K562 (cell line): ENCODE measurements around the gene COQ8A. TPM values are rescaled to one million over a fixed set of nuclear protein-coding genes. Genes with fewer than 3 reads are reported as not detected.

Experiments
- CCAR2 ChIP-seq: fragments of 200-400 bp; formaldehyde crosslinking; IDR thresholded peaks from 2 replicates; pipeline ENCODE4 v1.6.1; 2017; ENCODE audit warnings: mild to moderate bottlenecking, low read depth, low read length
- CEBPB ChIP-seq: fragments of 450-650 bp; IDR thresholded peaks from 2 replicates; pipeline ENCODE4 v1.6.1; 2016; ENCODE audit warnings: missing genetic modification characterization, missing compliant biosample characterization
- DMBX1 ChIP-seq: fragments of 250-450 bp; sonication (Bioruptor Pico); IDR thresholded peaks from 2 replicates; pipeline ENCODE4 v1.8.0; 2022; ENCODE audit warnings: inconsistent platforms, mild to moderate bottlenecking, moderate library complexity, borderline replicate concordance
- EP400 ChIP-seq: fragments of 450-650 bp; IDR thresholded peaks from 2 replicates; pipeline ENCODE4 v1.6.1; 2017; ENCODE audit warnings: antibody characterized with exemption, mild to moderate bottlenecking, moderate library complexity
- PHF20 ChIP-seq: fragments of 450-650 bp; IDR thresholded peaks from 2 replicates; pipeline ENCODE4 v1.6.1; 2018; ENCODE audit not compliant: partially characterized antibody
- PHF21A ChIP-seq: fragments of 450-650 bp; IDR thresholded peaks from 2 replicates; pipeline ENCODE4 v1.6.1; 2017; ENCODE audit warnings: low read depth, borderline replicate concordance
- POLR2A ChIP-seq: fragments of 450-650 bp; conservative IDR thresholded peaks from 2 replicates; pipeline ENCODE4 v1.6.1; 2016
- RFX7 ChIP-seq: fragments of 250-450 bp; sonication (Bioruptor Pico); IDR thresholded peaks from 2 replicates; pipeline ENCODE4 v1.5.1; 2021; ENCODE audit warnings: mild to moderate bottlenecking
- SIN3A ChIP-seq, 2 experiments: fragments of 150-350 bp in 1 of 2; IDR thresholded peaks; 2 replicates each; pipeline ENCODE4 v1.6.1; 2011 to 2016; ENCODE audit warnings: borderline replicate concordance in 2 of 2, low read depth in 2 of 2, low read length in 2 of 2, mild to moderate bottlenecking in 2 of 2, moderate library complexity in 2 of 2; ENCODE audit not compliant: control insufficient read depth in 1 of 2
- SMARCB1 ChIP-seq: IDR thresholded peaks from 2 replicates; pipeline ENCODE4 v1.6.1; 2011; ENCODE audit warnings: improper control_type of control experiment, low read depth; ENCODE audit not compliant: insufficient read length
- ZC3H8 ChIP-seq: fragments of 450-650 bp; IDR thresholded peaks from 2 replicates; pipeline ENCODE4 v1.6.1; 2017
- ZFPM2 ChIP-seq: fragments of 250-450 bp; sonication (Bioruptor Pico); IDR thresholded peaks from 2 replicates; pipeline ENCODE4 v1.5.1; 2022; ENCODE audit warnings: mild to moderate bottlenecking
- ZNF354B ChIP-seq: fragments of 250-450 bp; sonication (Bioruptor Pico); IDR thresholded peaks from 2 replicates; pipeline ENCODE4 v1.4.0; 2020
- ZNF586 ChIP-seq: fragments of 450-650 bp; formaldehyde crosslinking; conservative IDR thresholded peaks from 2 replicates; pipeline ENCODE4 v1.4.0; 2020; ENCODE audit warnings: mild to moderate bottlenecking, moderate library complexity
- ZNF589 ChIP-seq: fragments of 200-800 bp; sonication (Bioruptor generic); IDR thresholded peaks from 2 replicates; pipeline ENCODE4 v1.6.1; 2016; ENCODE audit warnings: low read depth, missing genetic modification characterization, missing compliant biosample characterization
- ZNF707 ChIP-seq: fragments of 250-450 bp; sonication (Bioruptor Pico); conservative IDR thresholded peaks from 2 replicates; pipeline ENCODE4 v1.8.0; 2022; ENCODE audit warnings: inconsistent platforms, mild to moderate bottlenecking, moderate library complexity
- ZNF75A ChIP-seq: fragments of 450-650 bp; formaldehyde crosslinking; IDR thresholded peaks from 2 replicates; pipeline ENCODE4 v1.4.0; 2020; ENCODE audit warnings: mild to moderate bottlenecking
- ZNF764 ChIP-seq: fragments of 250-450 bp; sonication (Bioruptor Pico); IDR thresholded peaks from 2 replicates; pipeline ENCODE4 v1.4.0; 2020; ENCODE audit warnings: low read depth, mild to moderate bottlenecking, moderate library complexity
- polyA plus RNA-seq, 8 experiments: library from polyadenylated mRNA; depleted of rRNA in 4 of 8; stranded (reverse) in 5 of 8; unstranded in 3 of 8; fragments of >200 nt; fragmentation: Nextera tagmentation in 2 of 8; fragmentation: Illumina TruSeq in 1 of 8; extraction: Ambion mirVana in 2 of 8; extraction: Trizol in 1 of 8; gene quantifications; 2 replicates each; pipeline versions ENCODE4 v1.2.1 to v1.2.3, GENCODE V29; 2011 to 2014; ENCODE audit warnings: inconsistent platforms in 1 of 8, missing spikeins in 1 of 8
- total RNA-seq, 7 experiments: library from RNA; depleted of rRNA in 6 of 7; stranded (reverse); fragments of >200 nt in 6 of 7; fragmentation: Illumina TruSeq in 2 of 7; extraction: Trizol in 2 of 7; gene quantifications; 2 replicates each; pipeline versions ENCODE4 v1.2.1 to v1.2.3, GENCODE V29; 2011 to 2021; ENCODE audit warnings: low replicate concordance in 1 of 7
- TF ChIP-seq, protein P1 (sequence below): fragments of 250-450 bp; sonication (Bioruptor Pico); IDR thresholded peaks from 2 replicates; pipeline ENCODE4 v1.4.0; 2020; ENCODE audit warnings: mild to moderate bottlenecking, moderate library complexity

The COQ8A gene
- total and polyA plus RNA-seq, 9 of the 15 experiments (the other 6 are each of a cell fraction or from before 2014, with no cell fraction given), result 2.6 to 54.3 (median 32.4) TPM

DNA sequence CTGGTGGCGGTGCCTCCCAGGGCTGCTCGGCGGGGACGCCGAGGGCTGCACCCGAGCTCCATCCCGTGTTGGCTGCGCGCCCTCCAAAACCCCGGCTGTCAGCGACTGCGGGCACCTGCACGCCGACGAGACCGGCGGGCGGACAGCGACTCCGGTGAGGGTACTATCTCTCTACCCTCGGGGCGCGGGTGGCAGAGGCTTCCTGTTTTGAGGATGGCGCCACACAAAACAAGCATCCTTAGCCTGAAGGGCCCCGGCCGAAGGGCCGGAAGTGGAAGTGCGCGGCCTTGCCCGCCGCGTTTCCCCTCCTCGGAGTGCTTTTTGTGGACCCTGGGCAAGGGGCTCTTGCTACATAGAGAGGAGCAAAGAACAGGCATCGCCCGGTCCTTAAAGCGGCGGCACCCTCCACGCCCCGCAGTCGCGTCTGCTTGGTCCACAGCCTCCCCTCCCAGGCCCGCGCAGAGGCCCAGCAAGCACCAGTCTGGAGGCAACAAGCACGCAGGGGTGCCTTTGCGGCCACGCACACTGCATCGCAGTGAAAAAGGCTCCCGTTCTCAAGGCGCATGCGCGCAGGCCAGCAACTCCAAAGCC lies 561 bp upstream of the COQ8A start (continued):
- TF ChIP-seq ZFPM2 (CRISPR knock-in tag) (no peak), ZNF707 (CRISPR knock-in tag) (no peak), ZNF75A (no peak; the same call in 1 of the 2 replicates), EP400 (peak; percentile 87), ZC3H8 (no peak), ZNF354B (no peak), CEBPB (tag) (no peak), ZNF586 (CRISPR knock-in tag) (no peak), ZNF764 (CRISPR knock-in tag) (no peak), SMARCB1 (no peak), POLR2A (peak; percentile 98), PHF20 (peak; percentile 79), DMBX1 (peak; percentile 22; the same call in 1 of the 2 replicates), SIN3A (IDR thresholded peaks at IDR 0.05; ENCODE audit: borderline replicate concordance in 2 of 2, control insufficient read depth in 1 of 2, low read depth in 2 of 2, low read length in 2 of 2) (no peak), RFX7 (CRISPR knock-in tag) (no peak), CCAR2 (no peak), ZNF589 (peak; percentile 76; the same call in 1 of the 2 replicates), PHF21A (no peak)
- TF ChIP-seq, protein P1, sequence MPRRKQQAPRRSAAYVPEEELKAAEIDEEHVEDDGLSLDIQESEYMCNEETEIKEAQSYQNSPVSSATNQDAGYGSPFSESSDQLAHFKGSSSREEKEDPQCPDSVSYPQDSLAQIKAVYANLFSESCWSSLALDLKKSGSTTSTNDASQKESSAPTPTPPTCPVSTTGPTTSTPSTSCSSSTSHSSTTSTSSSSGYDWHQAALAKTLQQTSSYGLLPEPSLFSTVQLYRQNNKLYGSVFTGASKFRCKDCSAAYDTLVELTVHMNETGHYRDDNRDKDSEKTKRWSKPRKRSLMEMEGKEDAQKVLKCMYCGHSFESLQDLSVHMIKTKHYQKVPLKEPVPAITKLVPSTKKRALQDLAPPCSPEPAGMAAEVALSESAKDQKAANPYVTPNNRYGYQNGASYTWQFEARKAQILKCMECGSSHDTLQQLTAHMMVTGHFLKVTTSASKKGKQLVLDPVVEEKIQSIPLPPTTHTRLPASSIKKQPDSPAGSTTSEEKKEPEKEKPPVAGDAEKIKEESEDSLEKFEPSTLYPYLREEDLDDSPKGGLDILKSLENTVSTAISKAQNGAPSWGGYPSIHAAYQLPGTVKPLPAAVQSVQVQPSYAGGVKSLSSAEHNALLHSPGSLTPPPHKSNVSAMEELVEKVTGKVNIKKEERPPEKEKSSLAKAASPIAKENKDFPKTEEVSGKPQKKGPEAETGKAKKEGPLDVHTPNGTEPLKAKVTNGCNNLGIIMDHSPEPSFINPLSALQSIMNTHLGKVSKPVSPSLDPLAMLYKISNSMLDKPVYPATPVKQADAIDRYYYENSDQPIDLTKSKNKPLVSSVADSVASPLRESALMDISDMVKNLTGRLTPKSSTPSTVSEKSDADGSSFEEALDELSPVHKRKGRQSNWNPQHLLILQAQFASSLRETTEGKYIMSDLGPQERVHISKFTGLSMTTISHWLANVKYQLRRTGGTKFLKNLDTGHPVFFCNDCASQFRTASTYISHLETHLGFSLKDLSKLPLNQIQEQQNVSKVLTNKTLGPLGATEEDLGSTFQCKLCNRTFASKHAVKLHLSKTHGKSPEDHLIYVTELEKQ (CRISPR knock-in tag), result no peak
